ENCODE data around the gene PDCD2L.

The PDCD2L gene

GRCh38 chr19:34373601-34374288, 30.5 kb upstream of the PDCD2L start:
- H3K4me3 ChIP-seq (ENCODE audit: low read length) = no peak overlapping the region
- TF ChIP-seq CTCF (conservative IDR thresholded peaks at IDR 0.05; ENCODE audit: low read depth, low read length) = no peak
- DNase-seq (ENCODE audit: low read depth) = no peak

- no peak for TF ChIP-seq CTCF (conservative IDR thresholded peaks at IDR 0.05; ENCODE audit: low read depth, low read length)
- H3K4me3 ChIP-seq (ENCODE audit: low read length) = no peak overlapping the region
- no peak for DNase-seq (ENCODE audit: low read depth)
Measured at GRCh38 chr19:34375598-34375997, 28.6 kb upstream of the PDCD2L start.

- no peak for TF ChIP-seq CTCF (conservative IDR thresholded peaks at IDR 0.05; ENCODE audit: low read depth, low read length)
- DNase-seq (ENCODE audit: low read depth) = no peak
- H3K4me3 ChIP-seq (ENCODE audit: low read length) = no peak overlapping the region
Measured at GRCh38 chr19:34380639-34381241, 23.5 kb upstream of the PDCD2L start.

GRCh38 chr19:34381399-34382251, 22.6 kb upstream of the PDCD2L start:
- no peak for DNase-seq (ENCODE audit: low read depth)
- H3K4me3 ChIP-seq (ENCODE audit: low read length) = no peak overlapping the region
- no peak for TF ChIP-seq CTCF (conservative IDR thresholded peaks at IDR 0.05; ENCODE audit: low read depth, low read length)

GRCh38 chr19:34382471-34382870, 21.7 kb upstream of the PDCD2L start:
- no peak for TF ChIP-seq CTCF (conservative IDR thresholded peaks at IDR 0.05; ENCODE audit: low read depth, low read length)
- no peak overlapping the region for H3K4me3 ChIP-seq (ENCODE audit: low read length)
- DNase-seq (ENCODE audit: low read depth) = no peak

- TF ChIP-seq CTCF (conservative IDR thresholded peaks at IDR 0.05; ENCODE audit: low read depth, low read length) = no peak
- DNase-seq (ENCODE audit: low read depth) = no peak
- no peak overlapping the region for H3K4me3 ChIP-seq (ENCODE audit: low read length)
Measured at GRCh38 chr19:34383599-34383998, 20.6 kb upstream of the PDCD2L start.

Measured in retinal pigment epithelial cell (primary cell).